ENCODE results near the gene SNTB2.

SNTB2 gene

GRCh38 chr16:69321080-69321479, 134.1 kb downstream of the SNTB2 start:
- Histone ChIP-seq H3K36me3 (ENCODE audit: insufficient read depth, low read length) (peaks cover 88% of the 10 kb centered on the region), H3K27me3 (ENCODE audit: control insufficient read depth in 1 of 2, insufficient read depth in 2 of 2, low read length in 2 of 2) (no peaks in the 10 kb centered on the region), H3K27ac (ENCODE audit: low read depth, low read length) (no peak overlapping the region), H3K4me3 (ENCODE audit: low read depth in 1 of 2, low read length in 2 of 2) (no peak overlapping the region), H3K9ac (ENCODE audit: low read length) (no peak overlapping the region), H3K9me3 (ENCODE audit: low read length) (no peaks in the 10 kb centered on the region), H3K4me1 (ENCODE audit: insufficient read depth, low read length) (no peaks in the 10 kb centered on the region)

- no peaks in the 10 kb centered on the region for H3K27me3 ChIP-seq (ENCODE audit: control insufficient read depth in 1 of 2, insufficient read depth in 2 of 2, low read length in 2 of 2)
- H3K4me3 ChIP-seq (ENCODE audit: low read depth in 1 of 2, low read length in 2 of 2) = no peak overlapping the region
- H3K27ac ChIP-seq (ENCODE audit: low read depth, low read length) = no peak overlapping the region
- H3K9me3 ChIP-seq (ENCODE audit: low read length) = no peaks in the 10 kb centered on the region
- H3K4me1 ChIP-seq (ENCODE audit: insufficient read depth, low read length) = no peaks in the 10 kb centered on the region
- no peak overlapping the region for H3K9ac ChIP-seq (ENCODE audit: low read length)
- peaks cover 84% of the 10 kb centered on the region for H3K36me3 ChIP-seq (ENCODE audit: insufficient read depth, low read length)
Measured at GRCh38 chr16:69322343-69322742, 135.4 kb downstream of the SNTB2 start.

- no peaks in the 10 kb centered on the region for H3K9me3 ChIP-seq (ENCODE audit: low read length)
- H3K27ac ChIP-seq (ENCODE audit: low read depth, low read length) = no peak overlapping the region
- peaks cover 9% of the 10 kb centered on the region for H3K4me1 ChIP-seq (ENCODE audit: insufficient read depth, low read length)
- H3K36me3 ChIP-seq (ENCODE audit: insufficient read depth, low read length) = peaks cover 81% of the 10 kb centered on the region
- no peaks in the 10 kb centered on the region for H3K27me3 ChIP-seq (ENCODE audit: control insufficient read depth in 1 of 2, insufficient read depth in 2 of 2, low read length in 2 of 2)
- H3K9ac ChIP-seq (ENCODE audit: low read length) = no peak overlapping the region
- no peak overlapping the region for H3K4me3 ChIP-seq (ENCODE audit: low read depth in 1 of 2, low read length in 2 of 2)
Measured at GRCh38 chr16:69323415-69323814, 136.5 kb downstream of the SNTB2 start.

GRCh38 chr16:69324013-69324531, 137.1 kb downstream of the SNTB2 start:
- no peak overlapping the region for H3K27ac ChIP-seq (ENCODE audit: low read depth, low read length)
- no peak overlapping the region for H3K9ac ChIP-seq (ENCODE audit: low read length)
- peaks cover 16% of the 10 kb centered on the region for H3K4me1 ChIP-seq (ENCODE audit: insufficient read depth, low read length)
- H3K9me3 ChIP-seq (ENCODE audit: low read length) = no peaks in the 10 kb centered on the region
- H3K27me3 ChIP-seq (ENCODE audit: control insufficient read depth in 1 of 2, insufficient read depth in 2 of 2, low read length in 2 of 2) = no peaks in the 10 kb centered on the region
- peaks cover 79% of the 10 kb centered on the region for H3K36me3 ChIP-seq (ENCODE audit: insufficient read depth, low read length)
- no peak overlapping the region for H3K4me3 ChIP-seq (ENCODE audit: low read depth in 1 of 2, low read length in 2 of 2)

- Histone ChIP-seq H3K4me1 (ENCODE audit: insufficient read depth, low read length) (peaks cover 22% of the 10 kb centered on the region), H3K27ac (ENCODE audit: low read depth, low read length) (no peak overlapping the region), H3K27me3 (ENCODE audit: control insufficient read depth in 1 of 2, insufficient read depth in 2 of 2, low read length in 2 of 2) (no peaks in the 10 kb centered on the region), H3K9ac (ENCODE audit: low read length) (no peak overlapping the region), H3K36me3 (ENCODE audit: insufficient read depth, low read length) (peaks cover 73% of the 10 kb centered on the region), H3K9me3 (ENCODE audit: low read length) (no peaks in the 10 kb centered on the region), H3K4me3 (ENCODE audit: low read depth in 1 of 2, low read length in 2 of 2) (no peak overlapping the region)
Measured at GRCh38 chr16:69324585-69325253, 137.8 kb downstream of the SNTB2 start.

- H3K27me3 ChIP-seq (ENCODE audit: control insufficient read depth in 1 of 2, insufficient read depth in 2 of 2, low read length in 2 of 2) = no peaks in the 10 kb centered on the region
- H3K27ac ChIP-seq (ENCODE audit: low read depth, low read length) = no peak overlapping the region
- no peaks in the 10 kb centered on the region for H3K9me3 ChIP-seq (ENCODE audit: low read length)
- peaks cover 22% of the 10 kb centered on the region for H3K4me1 ChIP-seq (ENCODE audit: insufficient read depth, low read length)
- H3K4me3 ChIP-seq (ENCODE audit: low read depth in 1 of 2, low read length in 2 of 2) = no peak overlapping the region
- H3K36me3 ChIP-seq (ENCODE audit: insufficient read depth, low read length) = peaks cover 62% of the 10 kb centered on the region
- no peak overlapping the region for H3K9ac ChIP-seq (ENCODE audit: low read length)
Measured at GRCh38 chr16:69325784-69326171, 138.8 kb downstream of the SNTB2 start.

- no peaks in the 10 kb centered on the region for H3K27me3 ChIP-seq (ENCODE audit: control insufficient read depth in 1 of 2, insufficient read depth in 2 of 2, low read length in 2 of 2)
- no peak overlapping the region for H3K4me3 ChIP-seq (ENCODE audit: low read depth in 1 of 2, low read length in 2 of 2)
- no peak overlapping the region for H3K27ac ChIP-seq (ENCODE audit: low read depth, low read length)
- H3K9ac ChIP-seq (ENCODE audit: low read length) = no peak overlapping the region
- H3K36me3 ChIP-seq (ENCODE audit: insufficient read depth, low read length) = peaks cover 57% of the 10 kb centered on the region
- no peaks in the 10 kb centered on the region for H3K9me3 ChIP-seq (ENCODE audit: low read length)
- peaks cover 26% of the 10 kb centered on the region for H3K4me1 ChIP-seq (ENCODE audit: insufficient read depth, low read length)
Measured at GRCh38 chr16:69326172-69326873, 139.4 kb downstream of the SNTB2 start.

GRCh38 chr16:69327585-69328310, 140.8 kb downstream of the SNTB2 start:
- Histone ChIP-seq H3K4me1 (ENCODE audit: insufficient read depth, low read length) (peaks cover 28% of the 10 kb centered on the region), H3K36me3 (ENCODE audit: insufficient read depth, low read length) (peaks cover 49% of the 10 kb centered on the region), H3K27ac (ENCODE audit: low read depth, low read length) (no peak overlapping the region), H3K9ac (ENCODE audit: low read length) (no peak overlapping the region), H3K4me3 (ENCODE audit: low read depth in 1 of 2, low read length in 2 of 2) (no peak overlapping the region), H3K27me3 (ENCODE audit: control insufficient read depth in 1 of 2, insufficient read depth in 2 of 2, low read length in 2 of 2) (no peaks in the 10 kb centered on the region), H3K9me3 (ENCODE audit: low read length) (no peaks in the 10 kb centered on the region)

GRCh38 chr16:69328854-69329316, 141.9 kb downstream of the SNTB2 start:
- Histone ChIP-seq H3K4me1 (ENCODE audit: insufficient read depth, low read length) (peaks cover 36% of the 10 kb centered on the region), H3K9ac (ENCODE audit: low read length) (no peak overlapping the region)

GRCh38 chr16:69329369-69330285, 142.7 kb downstream of the SNTB2 start:
- Histone ChIP-seq H3K27me3 (ENCODE audit: control insufficient read depth in 1 of 2, insufficient read depth in 2 of 2, low read length in 2 of 2) (no peaks in the 10 kb centered on the region), H3K4me3 (ENCODE audit: low read depth in 1 of 2, low read length in 2 of 2) (peak overlapping the region; percentile 77 to 79), H3K9me3 (ENCODE audit: low read length) (no peaks in the 10 kb centered on the region), H3K4me1 (ENCODE audit: insufficient read depth, low read length) (peaks cover 37% of the 10 kb centered on the region), H3K36me3 (ENCODE audit: insufficient read depth, low read length) (peaks cover 50% of the 10 kb centered on the region), H3K9ac (ENCODE audit: low read length) (no peak overlapping the region), H3K27ac (ENCODE audit: low read depth, low read length) (peak overlapping the region; percentile 40)

More at GRCh38 chr16:69328854-69329316, 141.9 kb downstream of the SNTB2 start:
- H3K9me3 ChIP-seq (ENCODE audit: low read length) = no peaks in the 10 kb centered on the region
- no peaks in the 10 kb centered on the region for H3K27me3 ChIP-seq (ENCODE audit: control insufficient read depth in 1 of 2, insufficient read depth in 2 of 2, low read length in 2 of 2)
- no peak overlapping the region for H3K27ac ChIP-seq (ENCODE audit: low read depth, low read length)
- H3K36me3 ChIP-seq (ENCODE audit: insufficient read depth, low read length) = peaks cover 49% of the 10 kb centered on the region
- H3K4me3 ChIP-seq (ENCODE audit: low read depth in 1 of 2, low read length in 2 of 2) = peak overlapping the region in 1 of 2 donors; percentile 79
